Measurements from ENCODE around the gene FAF2. TPM values are rescaled to one million over a fixed set of nuclear protein-coding genes. Genes with fewer than 3 reads are reported as not detected.
"Not testable (repeated sequence)": the region's sequence is repeated elsewhere in the genome, so short reads cannot be mapped to it uniquely, and the experiment has no call there.

FAF2 gene
- total RNA-seq, 1 donor, result 30.1 TPM

GRCh38 chr5:176542596-176543427, 94.6 kb downstream of the FAF2 start:
- peaks cover 81% of the 10 kb centered on the region for H3K4me1 ChIP-seq (ENCODE audit: insufficient read depth, low read length)
- H3K9me3 ChIP-seq (ENCODE audit: low read depth, low read length), result no peaks in the 10 kb centered on the region
- H3K27me3 ChIP-seq (ENCODE audit: insufficient read depth, low read length), result no peaks in the 10 kb centered on the region
- peak overlapping the region; percentile 59 for H3K4me3 ChIP-seq (ENCODE audit: low read length)

- no peaks in the 10 kb centered on the region for H3K9me3 ChIP-seq (ENCODE audit: low read depth, low read length)
- H3K4me1 ChIP-seq (ENCODE audit: insufficient read depth, low read length), result peaks cover 79% of the 10 kb centered on the region
- H3K27me3 ChIP-seq (ENCODE audit: insufficient read depth, low read length), result no peaks in the 10 kb centered on the region
- peak overlapping the region; percentile 59 for H3K4me3 ChIP-seq (ENCODE audit: low read length)
These were observed 95.4 kb downstream of the FAF2 start for GRCh38 chr5:176543428-176544182.

GRCh38 chr5:176545388-176545736, 97.2 kb downstream of the FAF2 start:
- H3K4me3 ChIP-seq (ENCODE audit: low read length), result no peak overlapping the region
- H3K9me3 ChIP-seq (ENCODE audit: low read depth, low read length), result no peaks in the 10 kb centered on the region
- peaks cover 69% of the 10 kb centered on the region for H3K4me1 ChIP-seq (ENCODE audit: insufficient read depth, low read length)
- no peaks in the 10 kb centered on the region for H3K27me3 ChIP-seq (ENCODE audit: insufficient read depth, low read length)

DNA sequence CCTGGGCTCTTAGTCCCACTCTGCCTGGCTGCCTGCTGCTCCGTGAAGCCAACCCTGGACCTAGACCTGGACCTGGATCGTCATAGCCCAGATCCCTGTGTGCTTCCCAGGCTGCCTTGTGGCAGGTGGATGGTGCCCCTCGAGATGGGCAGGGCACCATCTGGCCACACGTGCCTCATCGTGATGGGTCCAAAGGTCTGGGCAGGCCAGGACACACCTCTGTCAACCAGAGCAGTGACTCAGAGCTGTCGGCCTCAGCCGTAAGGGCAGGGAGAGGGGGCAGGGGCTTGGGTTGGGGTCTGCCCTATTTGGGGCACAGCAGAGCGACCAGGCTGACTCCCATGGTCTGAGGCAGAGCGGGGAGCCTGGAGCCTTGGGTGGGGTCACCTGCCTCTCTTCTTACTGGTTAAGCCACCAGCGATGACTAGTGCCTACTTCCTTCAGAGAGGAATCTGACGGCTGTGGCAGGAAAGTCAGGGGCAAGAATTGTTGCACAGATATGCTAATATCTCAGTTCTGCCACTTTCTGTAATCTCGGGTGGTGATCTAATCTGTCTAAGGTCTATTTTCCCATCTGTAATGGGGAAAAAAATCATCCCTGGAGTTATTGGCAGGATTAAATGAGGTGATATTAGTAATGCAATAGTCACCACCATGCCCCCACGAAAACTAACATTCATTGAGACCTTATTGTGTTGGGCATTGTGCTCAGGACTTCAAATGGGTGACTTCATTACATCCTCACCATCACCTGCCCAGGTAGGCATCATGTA, 97.7 kb downstream of the FAF2 start:
- peaks cover 69% of the 10 kb centered on the region for H3K4me1 ChIP-seq (ENCODE audit: insufficient read depth, low read length)
- H3K27me3 ChIP-seq (ENCODE audit: insufficient read depth, low read length), result no peaks in the 10 kb centered on the region
- no peaks in the 10 kb centered on the region for H3K9me3 ChIP-seq (ENCODE audit: low read depth, low read length)
- no peak overlapping the region for H3K4me3 ChIP-seq (ENCODE audit: low read length)

DNA sequence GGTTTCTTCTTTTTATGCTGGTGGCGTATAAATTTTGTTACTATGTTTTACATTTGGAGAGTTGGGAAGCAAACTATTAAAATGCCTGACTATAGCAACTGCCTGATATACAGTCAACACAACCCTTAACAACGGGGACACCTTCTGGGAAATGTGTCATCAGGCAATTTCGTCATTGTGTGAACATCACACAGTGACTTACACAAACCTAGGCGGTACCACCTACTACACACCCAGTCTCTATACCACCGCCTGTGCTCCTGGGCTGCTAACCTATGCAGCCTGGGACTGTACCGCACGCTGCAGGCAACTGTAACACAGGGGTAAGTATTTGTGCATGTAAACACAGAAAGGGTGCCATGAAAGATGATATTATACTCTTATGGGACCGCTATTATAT, 99.6 kb downstream of the FAF2 start:
- H3K9me3 ChIP-seq (ENCODE audit: low read depth, low read length), result no peaks in the 10 kb centered on the region
- H3K4me3 ChIP-seq (ENCODE audit: low read length), result no peak overlapping the region
- peaks cover 56% of the 10 kb centered on the region for H3K4me1 ChIP-seq (ENCODE audit: insufficient read depth, low read length)
- no peaks in the 10 kb centered on the region for H3K27me3 ChIP-seq (ENCODE audit: insufficient read depth, low read length)

- Histone ChIP-seq H3K9me3 (ENCODE audit: low read depth, low read length) (no peaks in the 10 kb centered on the region), H3K27me3 (ENCODE audit: insufficient read depth, low read length) (no peaks in the 10 kb centered on the region), H3K4me3 (ENCODE audit: low read length) (no peak within 1 kb of the TSS), H3K4me1 (ENCODE audit: insufficient read depth, low read length) (peaks cover 55% of the 10 kb centered on the region)
These were observed 100.8 kb downstream of the FAF2 start, which contains the start of gene CDHR2 for GRCh38 chr5:176548967-176549444. Gene CDHR2, plus strand, starts transcription at chr5:176549342. Its CDS starts 16,011 bp downstream, at chr5:176565353.

- Histone ChIP-seq H3K27me3 (ENCODE audit: insufficient read depth, low read length) (no peaks in the 10 kb centered on the region), H3K4me3 (ENCODE audit: low read length) (no peak overlapping the region), H3K4me1 (ENCODE audit: insufficient read depth, low read length) (peaks cover 55% of the 10 kb centered on the region), H3K9me3 (ENCODE audit: low read depth, low read length) (no peaks in the 10 kb centered on the region)
These were observed 101.7 kb downstream of the FAF2 start for GRCh38 chr5:176549871-176550270.

GRCh38 chr5:176550275-176550831, 102.2 kb downstream of the FAF2 start:
- Histone ChIP-seq H3K4me3 (ENCODE audit: low read length) (no peak overlapping the region), H3K4me1 (ENCODE audit: insufficient read depth, low read length) (peaks cover 55% of the 10 kb centered on the region), H3K9me3 (ENCODE audit: low read depth, low read length) (no peaks in the 10 kb centered on the region), H3K27me3 (ENCODE audit: insufficient read depth, low read length) (no peaks in the 10 kb centered on the region)

- H3K9me3 ChIP-seq (ENCODE audit: low read depth, low read length); H3K4me3 ChIP-seq (ENCODE audit: low read length); H3K27me3 ChIP-seq (ENCODE audit: insufficient read depth, low read length): not testable (repeated sequence)
- H3K4me1 ChIP-seq (ENCODE audit: insufficient read depth, low read length), result peaks cover 55% of the 10 kb centered on the region
These were observed 102.8 kb downstream of the FAF2 start for GRCh38 chr5:176550937-176551336.

GRCh38 chr5:176552332-176552869, 104.2 kb downstream of the FAF2 start:
- no peak overlapping the region for H3K4me3 ChIP-seq (ENCODE audit: low read length)
- H3K4me1 ChIP-seq (ENCODE audit: insufficient read depth, low read length), result peaks cover 60% of the 10 kb centered on the region
- no peaks in the 10 kb centered on the region for H3K27me3 ChIP-seq (ENCODE audit: insufficient read depth, low read length)
- H3K9me3 ChIP-seq (ENCODE audit: low read depth, low read length), result no peaks in the 10 kb centered on the region

DNA sequence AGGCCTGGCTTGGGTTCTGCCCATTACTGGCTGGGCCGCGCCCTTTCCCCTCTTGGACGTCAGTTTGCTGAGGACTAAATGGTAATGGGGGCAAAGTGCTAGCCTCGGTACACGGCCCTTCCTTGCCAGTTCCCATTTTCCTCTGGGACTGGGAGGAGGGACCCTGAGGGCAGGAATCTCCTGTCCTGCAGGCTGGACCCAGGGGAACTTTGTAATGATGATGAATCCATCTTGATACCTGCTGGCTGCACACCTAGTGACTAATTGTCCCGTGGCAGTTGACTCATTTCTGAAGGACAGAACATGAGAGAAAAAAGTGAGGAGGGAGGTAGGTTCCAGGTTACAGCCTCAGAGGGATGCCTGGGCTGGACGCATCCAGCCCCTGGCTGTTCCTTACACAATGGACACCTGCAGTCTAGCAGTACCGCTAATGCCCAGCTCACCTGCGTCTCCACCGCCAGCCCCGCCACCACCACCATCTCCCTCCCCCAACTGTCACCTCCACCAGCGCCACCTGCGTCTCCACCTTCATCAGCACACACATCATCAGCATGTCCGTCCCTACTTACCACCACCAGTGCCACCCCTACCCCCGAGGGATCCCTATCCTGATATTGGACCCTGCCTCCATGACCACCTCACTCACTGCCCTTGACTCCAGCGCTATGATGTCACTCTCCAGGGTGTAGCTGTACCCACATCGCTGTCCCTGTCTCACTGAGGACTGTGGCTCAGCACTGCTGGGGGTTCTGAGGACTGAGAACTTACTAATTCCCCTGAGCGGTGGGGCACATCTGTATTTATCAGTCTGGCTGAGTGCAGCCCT, 105.3 kb downstream of the FAF2 start:
- Histone ChIP-seq H3K4me3 (ENCODE audit: low read length) (no peak overlapping the region), H3K27me3 (ENCODE audit: insufficient read depth, low read length) (no peaks in the 10 kb centered on the region), H3K9me3 (ENCODE audit: low read depth, low read length) (no peaks in the 10 kb centered on the region), H3K4me1 (ENCODE audit: insufficient read depth, low read length) (peaks cover 52% of the 10 kb centered on the region)

- H3K4me3 ChIP-seq (ENCODE audit: low read length), result no peak overlapping the region
- peaks cover 48% of the 10 kb centered on the region for H3K4me1 ChIP-seq (ENCODE audit: insufficient read depth, low read length)
- H3K9me3 ChIP-seq (ENCODE audit: low read depth, low read length), result no peaks in the 10 kb centered on the region
- no peaks in the 10 kb centered on the region for H3K27me3 ChIP-seq (ENCODE audit: insufficient read depth, low read length)
These were observed 109.7 kb downstream of the FAF2 start for GRCh38 chr5:176557846-176558245.
